NB4 (cell line): Measurements from ENCODE around the gene CD44.
A peak's percentile ranks its signal among the peaks of the same experiment; 100 is the strongest.

Experiments
- DNase-seq: peaks from one replicate; pipeline ENCODE4 v3.0.0; 2010; ENCODE audit warnings: low read depth
- H3K4me3 ChIP-seq: one replicate; pipeline ENCODE4 v1.5.1; 2011; ENCODE audit warnings: mild to moderate bottlenecking, low read depth, low read length, moderate library complexity
- CTCF ChIP-seq: IDR thresholded peaks from one replicate; pipeline ENCODE4 v1.5.1; 2012; ENCODE audit warnings: low read depth, low read length
- MAX ChIP-seq: IDR thresholded peaks from 2 replicates; pipeline ENCODE4 v1.6.1; 2011; ENCODE audit warnings: low read depth, low read length
- MYC ChIP-seq: IDR thresholded peaks from 2 replicates; pipeline ENCODE4 v1.6.1; 2011; ENCODE audit warnings: low read depth, low read length
- POLR2A ChIP-seq: IDR thresholded peaks from 2 replicates; pipeline ENCODE4 v1.6.1; 2011; ENCODE audit warnings: mild to moderate bottlenecking; ENCODE audit not compliant: insufficient read length; ENCODE audit errors: extremely low read depth

CD44 gene

DNA sequence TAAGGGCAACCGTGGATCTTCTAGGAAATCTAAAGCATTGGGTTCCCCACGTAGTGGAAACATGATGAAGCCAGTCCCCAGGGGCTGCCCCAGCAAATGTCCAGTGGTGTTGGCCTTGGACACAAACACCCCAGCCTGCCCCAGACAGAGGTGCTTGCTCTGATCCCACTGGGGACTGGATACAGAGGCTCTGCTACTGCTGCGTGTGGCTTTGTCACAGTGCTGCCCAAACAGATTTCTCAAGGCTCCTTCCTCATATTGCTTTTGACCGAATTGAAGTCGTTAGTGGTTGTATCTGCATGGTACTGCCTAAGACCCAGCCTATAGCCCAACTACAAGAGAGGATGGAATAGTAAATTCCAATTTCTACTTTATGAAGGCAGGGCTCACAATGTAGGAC is 40.1 kb upstream of the CD44 start:
- peak; percentile 47 for DNase-seq
- TF ChIP-seq CTCF (no peak), MYC (no peak), POLR2A (no peak), MAX (no peak)
- H3K4me3 ChIP-seq = no peak overlapping the region

- TF ChIP-seq POLR2A (no peak), CTCF (no peak), MAX (no peak), MYC (no peak)
- no peak overlapping the region for H3K4me3 ChIP-seq
- no peak for DNase-seq
Measured at GRCh38 chr11:35099278-35100012, 39.5 kb upstream of the CD44 start.

DNA sequence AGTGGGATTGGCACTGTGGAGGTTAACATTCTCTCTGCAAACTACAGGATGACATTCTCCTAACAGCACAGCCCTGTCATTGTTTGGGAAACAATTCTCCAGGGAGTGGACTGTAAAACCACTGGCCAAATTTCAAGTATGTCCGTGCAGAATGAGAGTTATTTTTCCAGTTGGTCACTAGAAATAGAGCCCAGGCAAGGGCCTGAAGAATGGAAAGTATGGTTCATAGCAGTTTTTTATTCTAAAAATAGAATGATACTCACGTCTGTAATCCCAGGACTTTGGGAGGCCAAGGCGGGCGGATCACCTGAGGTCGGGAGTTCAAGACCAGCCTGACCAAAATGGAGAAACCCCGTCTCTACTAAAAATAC is 39.0 kb upstream of the CD44 start:
- no peak overlapping the region for H3K4me3 ChIP-seq
- DNase-seq = no peak
- TF ChIP-seq MYC (no peak), POLR2A (no peak), CTCF (no peak), MAX (no peak)

DNA sequence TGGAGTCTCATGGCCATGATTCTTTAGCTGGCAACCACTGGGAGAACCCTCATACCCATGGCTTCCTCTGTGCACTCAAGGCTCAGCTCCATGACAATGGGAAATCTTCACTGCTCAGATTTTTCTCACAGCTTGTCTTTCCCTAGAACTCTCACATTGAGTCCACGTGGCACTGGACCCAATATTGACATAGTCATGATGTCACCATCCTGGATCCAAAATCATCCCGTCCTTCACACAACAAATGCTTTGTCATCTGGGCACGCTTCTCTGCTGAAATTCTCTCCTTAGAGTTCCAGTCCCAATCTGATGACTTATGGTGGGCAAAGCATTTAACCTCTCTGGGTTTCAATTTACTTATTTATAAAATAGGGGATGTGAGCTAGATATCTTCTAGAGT is 37.7 kb upstream of the CD44 start:
- DNase-seq = no peak
- no peak for TF ChIP-seq CTCF
- no peak for TF ChIP-seq POLR2A
- no peak for TF ChIP-seq MYC
- TF ChIP-seq MAX = no peak
- no peak overlapping the region for H3K4me3 ChIP-seq

DNA sequence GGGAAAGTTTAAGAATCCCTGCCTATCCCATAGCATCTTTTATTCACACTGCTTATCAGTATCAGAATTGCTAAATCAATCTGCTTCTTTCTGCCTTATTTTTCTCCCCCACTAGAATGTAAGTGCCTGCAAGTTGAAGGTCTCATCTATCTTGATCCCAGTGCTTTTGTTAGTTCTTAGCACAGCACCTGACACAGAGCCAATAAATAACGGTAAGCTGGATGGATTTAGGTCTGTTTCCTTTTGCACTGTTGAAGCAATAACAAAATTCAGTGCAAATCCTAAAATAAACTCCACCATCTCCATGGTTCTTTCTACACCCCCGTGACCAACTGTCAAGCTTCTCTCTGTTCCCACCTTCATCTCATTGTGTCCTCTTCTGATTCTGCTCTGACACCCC is 36.7 kb upstream of the CD44 start:
- no peak for TF ChIP-seq MAX
- TF ChIP-seq MYC = no peak
- TF ChIP-seq POLR2A = no peak
- no peak for TF ChIP-seq CTCF
- DNase-seq = no peak
- no peak overlapping the region for H3K4me3 ChIP-seq
